HG03520 (cell line): Measurements from ENCODE around the gene CNOT11.
A peak's percentile ranks its signal among the peaks of the same experiment; 100 is the strongest.
"Not testable (repeated sequence)": the region's sequence is repeated elsewhere in the genome, so short reads cannot be mapped to it uniquely, and the experiment has no call there.

ENCODE experiments used
- ATAC-seq: cut with Tn5 transposase; IDR thresholded peaks from one replicate; pipeline ENCODE4 v1.9.1; 2021; ENCODE audit warnings: mild to moderate bottlenecking, moderate library complexity; ENCODE audit not compliant: unreplicated experiment

CNOT11 gene

GRCh38 chr2:101252408-101253012, at the start of gene CNOT11:
TSS of gene CNOT11 (plus strand) at chr2:101252886. CDS start at chr2:101252965, 79 bp downstream.
- peak; percentile 79 for ATAC-seq

- ATAC-seq: no peak
Measured at GRCh38 chr2:101204400-101205115, 48.1 kb upstream of the CNOT11 start.

- no peak for ATAC-seq
Measured at GRCh38 chr2:101205521-101206479, 46.9 kb upstream of the CNOT11 start.

GRCh38 chr2:101208830-101209229, 43.9 kb upstream of the CNOT11 start:
- no peak for ATAC-seq

GRCh38 chr2:101219246-101219645, 33.4 kb upstream of the CNOT11 start:
- ATAC-seq: no peak

GRCh38 chr2:101220091-101220490, 32.6 kb upstream of the CNOT11 start:
- not testable (repeated sequence) for ATAC-seq

GRCh38 chr2:101223814-101224231, 28.9 kb upstream of the CNOT11 start:
- ATAC-seq: peak; percentile 96

GRCh38 chr2:101230541-101231001, 22.1 kb upstream of the CNOT11 start:
- no peak for ATAC-seq

- ATAC-seq: no peak
Measured at GRCh38 chr2:101231240-101231639, 21.4 kb upstream of the CNOT11 start.

- ATAC-seq: no peak
Measured at GRCh38 chr2:101231937-101232730, 20.6 kb upstream of the CNOT11 start.

- no peak for ATAC-seq
Measured at GRCh38 chr2:101232770-101233169, 19.9 kb upstream of the CNOT11 start.

GRCh38 chr2:101234169-101234938, 18.3 kb upstream of the CNOT11 start:
- ATAC-seq: no peak

- ATAC-seq: not testable (repeated sequence)
Measured at GRCh38 chr2:101235956-101236355, 16.7 kb upstream of the CNOT11 start.

- ATAC-seq: not testable (repeated sequence)
Measured at GRCh38 chr2:101237944-101238343, 14.7 kb upstream of the CNOT11 start.

GRCh38 chr2:101238930-101239759, 13.5 kb upstream of the CNOT11 start:
- ATAC-seq: no peak

GRCh38 chr2:101239760-101240118, 12.9 kb upstream of the CNOT11 start:
- not testable (repeated sequence) for ATAC-seq

GRCh38 chr2:101240694-101241093, 12.0 kb upstream of the CNOT11 start:
- ATAC-seq: not testable (repeated sequence)

GRCh38 chr2:101241158-101241557, 11.5 kb upstream of the CNOT11 start:
- ATAC-seq: no peak

- not testable (repeated sequence) for ATAC-seq
Measured at GRCh38 chr2:101244373-101244772, 8.3 kb upstream of the CNOT11 start.
